OCI-LY1 (cell line): ENCODE data around the gene SCYL3.
A peak's percentile ranks its signal among the peaks of the same experiment; 100 is the strongest.

ENCODE experiments used
- H2AFZ ChIP-seq: fragments of 200-600 bp; sonication (generic), shearing (Covaris generic); 2 replicates; pipeline ENCODE4 v1.6.0; 2014; ENCODE audit warnings: antibody characterized with exemption, mild to moderate bottlenecking, low read length
- H3F3A ChIP-seq: fragments of 200-600 bp; sonication (generic), shearing (Covaris generic); 2 replicates; pipeline ENCODE4 v1.6.0; 2014; ENCODE audit warnings: mild to moderate bottlenecking, antibody characterized with exemption, low read length, moderate library complexity; ENCODE audit not compliant: insufficient read depth
- H3K27ac ChIP-seq: fragments of 200-600 bp; sonication (generic); 2 replicates; pipeline ENCODE4 v1.5.1; 2014; ENCODE audit warnings: low read length, mixed run types, mild to moderate bottlenecking, low read depth; ENCODE audit not compliant: poor library complexity, severe bottlenecking
- H3K27me3 ChIP-seq: fragments of 200-600 bp; sonication (generic); 2 replicates; pipeline ENCODE4 v1.6.0; 2014; ENCODE audit warnings: antibody characterized with exemption, mild to moderate bottlenecking, low read length, moderate library complexity; ENCODE audit not compliant: insufficient read depth
- H3K36me3 ChIP-seq: fragments of 200-600 bp; sonication (generic); 2 replicates; pipeline ENCODE4 v1.6.1; 2014; ENCODE audit warnings: mild to moderate bottlenecking, antibody characterized with exemption, low read length, moderate library complexity, mixed read lengths; ENCODE audit not compliant: insufficient read depth
- H3K4me1 ChIP-seq: fragments of 200-600 bp; sonication (generic); 2 replicates; pipeline ENCODE4 v1.5.1; 2014; ENCODE audit warnings: mild to moderate bottlenecking, low read length, moderate library complexity; ENCODE audit not compliant: insufficient read depth, severe bottlenecking
- H3K4me2 ChIP-seq: fragments of 200-600 bp; sonication (generic), shearing (Covaris generic); 2 replicates; pipeline ENCODE4 v1.6.1; 2014; ENCODE audit warnings: low read length
- H3K4me3 ChIP-seq: fragments of 200-600 bp; sonication (generic); 2 replicates; pipeline ENCODE4 v1.5.1; 2014; ENCODE audit warnings: low read length, low read depth, mild to moderate bottlenecking, mixed read lengths; ENCODE audit not compliant: poor library complexity, severe bottlenecking
- H3K79me2 ChIP-seq: fragments of 200-600 bp; shearing (Covaris generic); 2 replicates; pipeline ENCODE4 v1.6.1; 2016; ENCODE audit warnings: mixed run types, low read length, mixed read lengths; ENCODE audit not compliant: insufficient read depth
- H3K9ac ChIP-seq: fragments of 200-600 bp; sonication (generic), shearing (Covaris generic); 2 replicates; pipeline ENCODE4 v1.6.1; 2014; ENCODE audit warnings: mild to moderate bottlenecking, low read length, mixed read lengths
- H3K9me2 ChIP-seq: fragments of 200-600 bp; sonication (generic), shearing (Covaris generic); 2 replicates; pipeline ENCODE4 v1.6.1; 2014; ENCODE audit warnings: low read depth, mild to moderate bottlenecking, low read length, mixed read lengths
- H3K9me3 ChIP-seq: fragments of 200-600 bp; shearing (Covaris generic); 2 replicates; pipeline ENCODE4 v1.6.1; 2014; ENCODE audit warnings: low read length, mixed read lengths
- H4K20me1 ChIP-seq: fragments of 200-600 bp; sonication (generic), shearing (Covaris generic); 2 replicates; pipeline ENCODE4 v1.6.0; 2016; ENCODE audit warnings: mild to moderate bottlenecking, low read length; ENCODE audit not compliant: insufficient read depth
- CTCF ChIP-seq: fragments of 200-600 bp; sonication (generic), shearing (Covaris generic); IDR thresholded peaks from 2 replicates; pipeline ENCODE4 v1.5.1; 2017; ENCODE audit warnings: mild to moderate bottlenecking, antibody characterized with exemption, low read length, moderate library complexity, mixed read lengths
- EZH2 ChIP-seq: fragments of 200-600 bp; sonication (generic), shearing (Covaris generic); IDR thresholded peaks from 2 replicates; pipeline ENCODE4 v1.8.0; 2017; ENCODE audit warnings: borderline replicate concordance, mixed run types, mild to moderate bottlenecking, antibody characterized with exemption, low read length, moderate library complexity, mixed read lengths

Gene SCYL3

GRCh38 chr1:169892176-169892926 is 1.3 kb downstream of the SCYL3 start:
- Histone ChIP-seq H3K9ac (peak overlapping the region; percentile 94), H2AFZ (no peak overlapping the region), H3K4me1 (peaks cover 41% of the 10 kb centered on the region), H3K9me2 (no peaks in the 10 kb centered on the region), H3K79me2 (peaks cover 27% of the 10 kb centered on the region), H3F3A (no peaks in the 10 kb centered on the region), H3K27me3 (no peaks in the 10 kb centered on the region), H3K4me2 (peak overlapping the region; percentile 86), H3K4me3 (peak overlapping the region; percentile 89), H3K36me3 (peaks cover 11% of the 10 kb centered on the region), H3K9me3 (no peaks in the 10 kb centered on the region), H4K20me1 (no peaks in the 10 kb centered on the region), H3K27ac (peak overlapping the region; percentile 83)
- TF ChIP-seq EZH2 (no peak), CTCF (no peak)

- H3K4me3 ChIP-seq, result peak overlapping the region; percentile 89
- no peaks in the 10 kb centered on the region for H4K20me1 ChIP-seq
- H3K4me1 ChIP-seq, result peaks cover 41% of the 10 kb centered on the region
- H3K4me2 ChIP-seq, result peak overlapping the region; percentile 86
- peaks cover 27% of the 10 kb centered on the region for H3K79me2 ChIP-seq
- H3F3A ChIP-seq, result no peaks in the 10 kb centered on the region
- no peak overlapping the region for H2AFZ ChIP-seq
- H3K9ac ChIP-seq, result peak overlapping the region; percentile 94
- no peak for TF ChIP-seq CTCF
- TF ChIP-seq EZH2, result no peak
- no peaks in the 10 kb centered on the region for H3K9me2 ChIP-seq
- peak overlapping the region; percentile 83 for H3K27ac ChIP-seq
- H3K27me3 ChIP-seq, result no peaks in the 10 kb centered on the region
- peaks cover 18% of the 10 kb centered on the region for H3K36me3 ChIP-seq
- H3K9me3 ChIP-seq, result no peaks in the 10 kb centered on the region
Observed at GRCh38 chr1:169891539-169891885, 2.2 kb downstream of the SCYL3 start.

- Histone ChIP-seq H3K9ac (peak overlapping the region; percentile 94), H3K4me2 (peak overlapping the region; percentile 86)
Observed at GRCh38 chr1:169890761-169891538, 2.7 kb downstream of the SCYL3 start.

More at GRCh38 chr1:169890761-169891538, 2.7 kb downstream of the SCYL3 start:
- Histone ChIP-seq H3K27ac (peak overlapping the region; percentile 83), H4K20me1 (no peaks in the 10 kb centered on the region), H3K9me2 (no peaks in the 10 kb centered on the region), H3K4me3 (peak overlapping the region; percentile 89), H3K27me3 (no peaks in the 10 kb centered on the region), H3K79me2 (peaks cover 27% of the 10 kb centered on the region), H2AFZ (no peak overlapping the region; the same call in 1 of the 2 replicates), H3K9me3 (no peaks in the 10 kb centered on the region), H3K4me1 (peaks cover 41% of the 10 kb centered on the region), H3K36me3 (peaks cover 23% of the 10 kb centered on the region), H3F3A (no peaks in the 10 kb centered on the region)
- no peak for TF ChIP-seq EZH2
- TF ChIP-seq CTCF, result no peak
